ENCODE results near the gene FRMPD2. TPM values are rescaled to one million over a fixed set of nuclear protein-coding genes. Genes with fewer than 3 reads are reported as not detected.

FRMPD2 gene
- polyA plus RNA-seq, 1 of the 3 experiments (the other 2 are of a cell fraction): 0.02 TPM

DNA sequence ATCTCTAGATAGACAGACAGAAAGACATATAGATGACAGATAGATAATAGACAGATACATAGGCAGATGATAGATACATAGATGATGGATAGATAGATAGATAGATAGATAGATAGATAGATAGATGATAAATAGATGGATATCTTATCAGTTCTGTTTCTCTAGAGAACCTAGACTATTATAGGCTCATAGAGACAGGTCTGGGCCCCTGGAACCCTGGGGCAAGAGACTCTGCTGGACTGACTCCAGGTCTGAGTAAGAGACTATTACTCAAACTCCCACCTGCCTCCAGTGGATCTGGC lies 58.3 kb downstream of the FRMPD2 start:
- H3K4me1 ChIP-seq (ENCODE audit: control insufficient read depth in 1 of 2, insufficient read depth in 2 of 2, low read depth in 1 of 2, low read length in 1 of 2): no peaks in the 10 kb centered on the region
- CTCF ChIA-PET: interaction anchor here (1.5 to 1.6 kb wide), 2 partner anchors 10 to 21 kb away, joined by 5 read pairs; no protein-coding TSS in a partner anchor
- H2AFZ ChIP-seq (ENCODE audit: low read depth): no peak overlapping the region

DNA sequence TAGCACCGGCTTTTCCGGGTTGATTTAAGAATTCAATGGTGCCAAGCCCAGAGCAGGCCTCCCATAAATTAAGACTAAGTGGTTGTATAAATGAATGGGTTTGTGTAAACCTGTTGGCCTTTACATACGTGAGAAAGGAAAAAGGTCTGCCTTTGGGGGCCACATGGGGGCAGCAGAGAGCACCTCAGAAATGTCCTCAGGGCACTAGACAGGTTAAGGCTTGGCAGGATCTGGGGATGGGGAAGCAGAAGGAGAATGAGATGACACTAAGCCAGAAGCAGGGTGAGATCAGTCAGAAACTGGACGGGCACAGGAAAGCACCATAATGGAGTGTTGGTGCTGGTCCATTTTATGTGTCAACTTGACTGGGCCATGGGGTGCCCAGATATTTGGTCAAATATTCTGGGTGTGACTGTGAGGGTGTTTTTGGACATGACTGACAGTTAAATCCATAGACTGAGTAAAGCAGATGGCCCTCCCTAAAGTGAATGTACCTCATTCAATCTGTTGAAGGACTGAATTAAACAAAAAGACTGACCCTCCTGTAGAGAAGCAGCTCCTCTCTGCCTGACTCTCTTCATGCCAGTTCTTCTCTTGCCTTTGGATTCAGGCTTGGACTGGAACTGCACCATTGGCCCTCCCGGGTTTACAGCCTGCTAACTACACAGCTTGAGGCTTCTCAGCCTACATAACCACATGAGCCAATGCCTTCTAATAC lies 58.9 kb downstream of the FRMPD2 start:
- Histone ChIP-seq H3K4me2 (no peak overlapping the region), H3K9me2 (no peaks in the 10 kb centered on the region), H2AFZ (ENCODE audit: low read depth) (no peak overlapping the region), H3K36me3 (replicated peaks in 1 of 2; ENCODE audit: control insufficient read depth in 1 of 2, insufficient read depth in 2 of 2, low read length in 1 of 2) (no peaks in the 10 kb centered on the region), H3K27me3 (ENCODE audit: insufficient read depth) (0 out of 2 replicates have a peak, but pooled peaks cover 6% of the 10 kb centered on the region), H3F3A (replicated peaks; ENCODE audit: insufficient read depth) (no peaks in the 10 kb centered on the region), H3K9me3 (no peaks in the 10 kb centered on the region), H3K79me2 (ENCODE audit: insufficient read depth) (no peaks in the 10 kb centered on the region), H3K4me1 (ENCODE audit: control insufficient read depth in 1 of 2, insufficient read depth in 2 of 2, low read depth in 1 of 2, low read length in 1 of 2) (no peaks in the 10 kb centered on the region), H3K4me3 (ENCODE audit: low read depth in 2 of 2, low read length in 1 of 2) (no peak overlapping the region; a peak in 1 of 4 replicates), H3K27ac (ENCODE audit: low read depth in 2 of 2, low read length in 1 of 2) (no peak overlapping the region), H4K20me1 (ENCODE audit: insufficient read depth) (no peaks in the 10 kb centered on the region), H3K9ac (no peak overlapping the region)
- DNase-seq: peak; percentile 40
- POLR2A ChIA-PET: no interaction called here
- 30% methylated on average over 5 of the region's 5 CpGs for WGBS (ENCODE audit: low lambda C conversion rate)
- CTCF ChIA-PET: interaction anchor here (0.9 to 1.7 kb wide), 5 partner anchors 8 to 221 kb away, joined by 3 to 5 read pairs (median 4); no protein-coding TSS in a partner anchor
- TF ChIP-seq, protein P1, sequence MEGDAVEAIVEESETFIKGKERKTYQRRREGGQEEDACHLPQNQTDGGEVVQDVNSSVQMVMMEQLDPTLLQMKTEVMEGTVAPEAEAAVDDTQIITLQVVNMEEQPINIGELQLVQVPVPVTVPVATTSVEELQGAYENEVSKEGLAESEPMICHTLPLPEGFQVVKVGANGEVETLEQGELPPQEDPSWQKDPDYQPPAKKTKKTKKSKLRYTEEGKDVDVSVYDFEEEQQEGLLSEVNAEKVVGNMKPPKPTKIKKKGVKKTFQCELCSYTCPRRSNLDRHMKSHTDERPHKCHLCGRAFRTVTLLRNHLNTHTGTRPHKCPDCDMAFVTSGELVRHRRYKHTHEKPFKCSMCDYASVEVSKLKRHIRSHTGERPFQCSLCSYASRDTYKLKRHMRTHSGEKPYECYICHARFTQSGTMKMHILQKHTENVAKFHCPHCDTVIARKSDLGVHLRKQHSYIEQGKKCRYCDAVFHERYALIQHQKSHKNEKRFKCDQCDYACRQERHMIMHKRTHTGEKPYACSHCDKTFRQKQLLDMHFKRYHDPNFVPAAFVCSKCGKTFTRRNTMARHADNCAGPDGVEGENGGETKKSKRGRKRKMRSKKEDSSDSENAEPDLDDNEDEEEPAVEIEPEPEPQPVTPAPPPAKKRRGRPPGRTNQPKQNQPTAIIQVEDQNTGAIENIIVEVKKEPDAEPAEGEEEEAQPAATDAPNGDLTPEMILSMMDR (IDR thresholded peaks at IDR 0.05): peak; percentile 72
- TF ChIP-seq MXI1 (IDR thresholded peaks at IDR 0.05; ENCODE audit: low read depth, low read length) (no peak), RAD21 (IDR thresholded peaks at IDR 0.05; ENCODE audit: low read length) (peak; percentile 55), SMC3 (IDR thresholded peaks at IDR 0.05; ENCODE audit: low read depth, low read length) (peak; percentile 40)

More for the DNA sequence above, 58.3 kb downstream of the FRMPD2 start:
- no peak for DNase-seq
- Histone ChIP-seq H3F3A (replicated peaks; ENCODE audit: insufficient read depth) (no peaks in the 10 kb centered on the region), H3K79me2 (ENCODE audit: insufficient read depth) (no peaks in the 10 kb centered on the region), H3K27me3 (ENCODE audit: insufficient read depth) (0 out of 2 replicates have a peak, but pooled peaks cover 6% of the 10 kb centered on the region), H3K9me2 (no peaks in the 10 kb centered on the region), H3K4me3 (ENCODE audit: low read depth in 2 of 2, low read length in 1 of 2) (no peak overlapping the region), H3K27ac (ENCODE audit: low read depth in 2 of 2, low read length in 1 of 2) (no peak overlapping the region), H3K36me3 (replicated peaks in 1 of 2; ENCODE audit: control insufficient read depth in 1 of 2, insufficient read depth in 2 of 2, low read length in 1 of 2) (no peaks in the 10 kb centered on the region), H3K9me3 (no peaks in the 10 kb centered on the region), H3K9ac (no peak overlapping the region), H4K20me1 (ENCODE audit: insufficient read depth) (no peaks in the 10 kb centered on the region), H3K4me2 (no peak overlapping the region)
- POLR2A ChIA-PET: no interaction called here
- TF ChIP-seq FOXM1 (IDR thresholded peaks at IDR 0.05; ENCODE audit: low read depth): no peak
- TF ChIP-seq EZH2phosphoT487 (IDR thresholded peaks at IDR 0.05; ENCODE audit: borderline replicate concordance, low read depth): no peak
- no peak for TF ChIP-seq TAF1 (IDR thresholded peaks at IDR 0.05; ENCODE audit: borderline replicate concordance, low read depth, low read length)
- no peak for TF ChIP-seq RCOR1 (IDR thresholded peaks at IDR 0.05; ENCODE audit: low read length)
- no peak for TF ChIP-seq RAD21 (IDR thresholded peaks at IDR 0.05; ENCODE audit: low read length)
- no peak for TF ChIP-seq CHD2 (IDR thresholded peaks at IDR 0.05; ENCODE audit: low read length, partially characterized antibody)
- TF ChIP-seq YY1 (IDR thresholded peaks at IDR 0.05; ENCODE audit: low read depth): no peak
- no peak for TF ChIP-seq POLR2AphosphoS5 (IDR thresholded peaks at IDR 0.05; ENCODE audit: low read depth, low read length)
- TF ChIP-seq, protein P2, sequence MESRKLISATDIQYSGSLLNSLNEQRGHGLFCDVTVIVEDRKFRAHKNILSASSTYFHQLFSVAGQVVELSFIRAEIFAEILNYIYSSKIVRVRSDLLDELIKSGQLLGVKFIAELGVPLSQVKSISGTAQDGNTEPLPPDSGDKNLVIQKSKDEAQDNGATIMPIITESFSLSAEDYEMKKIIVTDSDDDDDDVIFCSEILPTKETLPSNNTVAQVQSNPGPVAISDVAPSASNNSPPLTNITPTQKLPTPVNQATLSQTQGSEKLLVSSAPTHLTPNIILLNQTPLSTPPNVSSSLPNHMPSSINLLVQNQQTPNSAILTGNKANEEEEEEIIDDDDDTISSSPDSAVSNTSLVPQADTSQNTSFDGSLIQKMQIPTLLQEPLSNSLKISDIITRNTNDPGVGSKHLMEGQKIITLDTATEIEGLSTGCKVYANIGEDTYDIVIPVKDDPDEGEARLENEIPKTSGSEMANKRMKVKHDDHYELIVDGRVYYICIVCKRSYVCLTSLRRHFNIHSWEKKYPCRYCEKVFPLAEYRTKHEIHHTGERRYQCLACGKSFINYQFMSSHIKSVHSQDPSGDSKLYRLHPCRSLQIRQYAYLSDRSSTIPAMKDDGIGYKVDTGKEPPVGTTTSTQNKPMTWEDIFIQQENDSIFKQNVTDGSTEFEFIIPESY (IDR thresholded peaks at IDR 0.05; ENCODE audit: borderline replicate concordance, low read depth): no peak
- TF ChIP-seq, protein P3, sequence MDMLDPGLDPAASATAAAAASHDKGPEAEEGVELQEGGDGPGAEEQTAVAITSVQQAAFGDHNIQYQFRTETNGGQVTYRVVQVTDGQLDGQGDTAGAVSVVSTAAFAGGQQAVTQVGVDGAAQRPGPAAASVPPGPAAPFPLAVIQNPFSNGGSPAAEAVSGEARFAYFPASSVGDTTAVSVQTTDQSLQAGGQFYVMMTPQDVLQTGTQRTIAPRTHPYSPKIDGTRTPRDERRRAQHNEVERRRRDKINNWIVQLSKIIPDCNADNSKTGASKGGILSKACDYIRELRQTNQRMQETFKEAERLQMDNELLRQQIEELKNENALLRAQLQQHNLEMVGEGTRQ (IDR thresholded peaks at IDR 0.05; ENCODE audit: borderline replicate concordance, low read depth, low read length): no peak
